Adipocyte (in vitro differentiated cells): Measurements from ENCODE around the gene UBL5.

Experiments used
- DNase-seq: peaks from one replicate; pipeline ENCODE4 v3.0.0-alpha.2; 2015; ENCODE audit warnings: low read depth
- H3K27me3 ChIP-seq: replicated peaks from 2 replicates; pipeline ENCODE4 v1.7.0; 2013; ENCODE audit warnings: mild to moderate bottlenecking, low read length, moderate library complexity; ENCODE audit not compliant: control insufficient read depth, insufficient read depth
- H3K36me3 ChIP-seq: 2 replicates; pipeline ENCODE4 v1.7.0; 2013; ENCODE audit warnings: low read length, mild to moderate bottlenecking, moderate library complexity; ENCODE audit not compliant: control insufficient read depth, insufficient read depth, severe bottlenecking
- H3K4me1 ChIP-seq: 2 replicates; pipeline ENCODE4 v1.7.0; 2013; ENCODE audit warnings: mild to moderate bottlenecking, low read length, moderate library complexity; ENCODE audit not compliant: control insufficient read depth, insufficient read depth
- H3K4me3 ChIP-seq: 2 replicates; pipeline ENCODE4 v1.7.0; 2013; ENCODE audit warnings: mild to moderate bottlenecking, low read length, moderate library complexity
- H3K9ac ChIP-seq: 2 replicates; pipeline ENCODE4 v1.7.0; 2013; ENCODE audit warnings: mild to moderate bottlenecking, low read length, moderate library complexity
- H3K9me3 ChIP-seq: 2 replicates; pipeline ENCODE4 v1.7.0; 2013; ENCODE audit warnings: mild to moderate bottlenecking, low read length, moderate library complexity; ENCODE audit not compliant: control insufficient read depth

The UBL5 gene

DNA sequence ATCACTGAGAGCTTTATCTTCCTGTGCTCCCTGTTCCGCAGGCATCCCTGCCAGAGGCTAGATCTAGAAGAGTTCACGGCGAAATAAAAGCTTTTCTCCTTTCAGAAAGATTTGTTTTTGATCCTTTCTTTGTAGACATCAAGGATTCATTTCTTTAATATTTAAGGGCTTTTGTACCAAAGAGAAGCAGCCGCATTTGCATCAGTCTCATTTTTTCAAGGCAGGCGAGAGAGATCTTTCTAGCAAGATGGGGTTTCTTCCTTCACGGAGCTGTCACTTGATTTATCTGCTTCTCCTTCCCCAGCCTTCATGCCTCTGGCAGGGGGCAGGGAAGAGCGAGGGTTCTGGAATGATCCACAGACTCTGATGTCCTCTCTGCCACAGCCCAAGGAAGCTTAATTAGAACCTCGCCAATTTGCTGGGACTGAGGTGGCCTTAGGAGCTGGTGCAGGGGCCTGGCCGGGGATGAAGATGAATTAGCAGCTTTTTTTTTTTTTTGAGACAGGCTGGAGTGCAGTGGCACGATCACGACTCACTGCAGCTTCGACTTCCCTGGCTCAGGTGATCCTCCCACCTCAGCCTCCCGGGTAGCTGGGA, 47.4 kb downstream of the UBL5 start:
- Histone ChIP-seq H3K27me3 (no peaks in the 10 kb centered on the region), H3K9ac (no peak overlapping the region), H3K36me3 (peaks cover 2% of the 10 kb centered on the region), H3K4me1 (no peaks in the 10 kb centered on the region), H3K4me3 (no peak overlapping the region), H3K9me3 (no peaks in the 10 kb centered on the region)
- no peak for DNase-seq

DNA sequence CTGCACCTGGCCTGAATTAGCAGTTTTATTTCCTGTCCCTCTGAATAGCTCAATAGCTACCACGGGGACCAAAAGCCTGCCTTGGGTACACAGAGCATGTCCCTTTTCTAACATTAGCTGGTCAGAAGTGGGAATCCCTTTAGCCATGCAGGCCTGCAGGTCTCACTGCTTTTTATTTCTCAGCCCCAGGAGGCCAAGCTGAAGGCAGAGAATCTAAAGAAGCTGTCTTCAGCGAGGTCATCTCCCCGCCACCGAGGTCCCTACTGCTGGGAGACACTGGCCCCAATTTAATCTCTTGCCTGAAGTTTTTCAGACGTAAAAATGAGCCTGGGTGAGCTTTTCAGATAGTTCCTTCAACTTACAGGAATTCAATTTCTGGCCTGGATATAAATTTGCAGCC, 48.1 kb downstream of the UBL5 start:
- Histone ChIP-seq H3K27me3 (no peaks in the 10 kb centered on the region), H3K9me3 (no peaks in the 10 kb centered on the region), H3K4me3 (no peak overlapping the region), H3K36me3 (peaks cover 2% of the 10 kb centered on the region), H3K4me1 (no peaks in the 10 kb centered on the region), H3K9ac (no peak overlapping the region)
- no peak for DNase-seq

DNA sequence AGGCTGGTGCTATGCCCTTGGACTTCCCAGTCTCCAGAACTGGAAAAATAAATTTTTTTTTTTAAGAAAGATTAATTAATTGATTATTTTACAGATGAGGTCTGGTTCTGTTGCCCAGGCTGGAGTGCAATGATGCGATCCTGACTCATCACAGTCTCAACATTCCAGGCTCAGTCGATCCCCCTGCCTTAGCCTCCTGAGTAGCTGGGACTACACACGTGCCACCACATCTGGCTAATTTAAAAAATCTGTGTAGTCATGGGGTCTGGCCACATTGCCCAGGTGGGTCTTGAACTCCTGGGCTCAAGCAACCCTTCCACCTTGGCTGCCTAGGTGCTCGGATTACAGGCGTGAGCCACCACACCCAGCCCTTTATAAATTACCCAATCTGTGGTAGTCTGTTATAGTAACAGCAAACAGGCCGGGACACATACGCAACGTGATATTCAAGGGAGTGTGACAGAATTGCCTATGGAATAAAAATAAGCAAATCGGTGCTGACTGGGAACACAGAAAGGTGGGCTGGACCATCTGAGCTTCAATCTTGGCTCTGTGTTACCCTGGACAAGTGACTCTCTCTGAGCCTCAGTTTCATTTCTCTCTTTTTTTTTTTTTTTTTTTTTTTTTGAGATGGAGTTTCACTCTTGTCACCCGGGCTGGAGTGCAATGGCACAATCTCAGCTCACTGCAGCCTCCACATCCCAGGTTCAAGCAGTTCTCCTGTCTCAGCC, 50.2 kb downstream of the UBL5 start:
- peak; percentile 7 for DNase-seq

DNA sequence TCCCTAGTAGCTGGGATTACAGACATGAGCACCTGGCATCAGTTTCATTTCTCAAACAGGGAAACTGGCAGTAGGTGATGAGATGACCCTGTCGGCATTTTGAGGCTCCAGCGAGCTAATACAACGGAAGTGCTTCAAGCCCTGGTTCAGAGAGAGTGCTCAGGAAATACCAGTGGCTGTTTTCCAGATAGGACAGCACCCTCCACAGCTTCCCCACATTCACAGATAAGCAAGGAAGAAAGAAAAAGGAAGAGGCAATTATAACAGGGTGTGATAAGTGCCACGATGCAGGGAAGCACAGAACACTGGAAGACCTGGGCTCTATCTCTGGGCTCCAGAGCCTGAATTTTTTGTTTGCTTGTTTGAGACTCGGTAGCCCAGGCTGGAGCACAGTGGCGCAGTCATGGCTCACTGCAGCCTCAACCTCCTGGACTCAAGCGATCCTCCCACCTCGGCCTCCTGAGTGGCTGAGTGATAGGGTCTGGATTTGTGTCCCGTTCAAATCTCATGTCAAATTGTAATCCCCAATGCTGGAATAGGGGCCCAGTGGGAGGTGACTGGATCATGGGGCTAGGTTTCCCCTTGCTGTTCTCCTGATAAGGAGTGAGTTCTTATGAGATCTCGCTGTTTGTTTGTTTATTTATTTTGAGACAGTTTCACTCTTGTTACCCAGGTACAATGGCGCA, 50.9 kb downstream of the UBL5 start:
- no peak overlapping the region for H3K9ac ChIP-seq
- H3K4me3 ChIP-seq, result no peak overlapping the region
- DNase-seq, result no peak
- no peaks in the 10 kb centered on the region for H3K4me1 ChIP-seq
- H3K36me3 ChIP-seq, result no peaks in the 10 kb centered on the region
- H3K9me3 ChIP-seq, result no peaks in the 10 kb centered on the region
- no peaks in the 10 kb centered on the region for H3K27me3 ChIP-seq

More for the DNA sequence above, 50.2 kb downstream of the UBL5 start:
- Histone ChIP-seq H3K4me1 (no peaks in the 10 kb centered on the region), H3K36me3 (no peaks in the 10 kb centered on the region), H3K9ac (no peak overlapping the region), H3K9me3 (no peaks in the 10 kb centered on the region), H3K27me3 (no peaks in the 10 kb centered on the region), H3K4me3 (no peak overlapping the region)
